Non-pigmented ciliary epithelial cell (primary cell): ENCODE measurements around the gene EEFSEC.

Experiments
- DNase-seq: peaks from one replicate; pipeline ENCODE4 v3.0.0-alpha.2; 2010; ENCODE audit warnings: low read depth

EEFSEC gene

DNA sequence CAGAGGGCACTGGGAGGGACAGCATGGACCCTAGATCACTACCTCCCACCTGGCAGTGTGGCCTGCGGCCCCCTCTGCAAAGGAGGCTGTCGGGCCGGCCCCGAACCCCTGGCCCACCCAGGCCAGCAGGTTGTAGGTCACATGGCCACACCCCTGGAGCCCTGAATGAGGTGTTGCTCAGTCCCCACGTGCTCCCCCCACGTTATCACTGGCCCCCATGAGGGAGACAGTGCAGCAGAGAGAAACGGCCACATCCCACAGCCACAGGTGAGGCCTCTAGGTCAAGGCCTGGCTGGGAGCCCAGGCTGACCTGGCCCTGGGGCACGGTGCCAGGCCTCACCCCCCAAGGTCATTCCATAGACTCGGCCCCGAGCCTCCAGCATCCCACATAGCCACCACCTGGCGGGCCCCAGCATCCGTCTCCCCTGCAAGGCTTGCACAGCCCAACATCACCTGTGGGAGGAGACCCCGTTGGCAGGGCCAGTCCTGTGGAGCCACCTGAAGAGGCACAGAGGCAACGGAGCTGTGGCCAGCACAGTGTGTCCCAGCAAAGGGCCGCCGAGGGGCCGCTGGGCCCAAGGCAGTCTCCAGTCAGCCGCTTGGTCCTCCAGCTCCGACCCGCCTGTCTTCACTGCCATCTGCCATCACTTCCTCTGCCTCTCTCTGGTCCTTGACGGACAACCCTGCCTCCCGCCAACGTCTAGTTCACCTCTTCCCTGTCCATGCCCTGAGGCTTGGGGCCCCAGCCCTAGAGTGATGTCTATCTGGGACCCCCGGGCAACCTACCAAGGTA, 260.3 kb downstream of the EEFSEC start:
- DNase-seq, result no peak

DNA sequence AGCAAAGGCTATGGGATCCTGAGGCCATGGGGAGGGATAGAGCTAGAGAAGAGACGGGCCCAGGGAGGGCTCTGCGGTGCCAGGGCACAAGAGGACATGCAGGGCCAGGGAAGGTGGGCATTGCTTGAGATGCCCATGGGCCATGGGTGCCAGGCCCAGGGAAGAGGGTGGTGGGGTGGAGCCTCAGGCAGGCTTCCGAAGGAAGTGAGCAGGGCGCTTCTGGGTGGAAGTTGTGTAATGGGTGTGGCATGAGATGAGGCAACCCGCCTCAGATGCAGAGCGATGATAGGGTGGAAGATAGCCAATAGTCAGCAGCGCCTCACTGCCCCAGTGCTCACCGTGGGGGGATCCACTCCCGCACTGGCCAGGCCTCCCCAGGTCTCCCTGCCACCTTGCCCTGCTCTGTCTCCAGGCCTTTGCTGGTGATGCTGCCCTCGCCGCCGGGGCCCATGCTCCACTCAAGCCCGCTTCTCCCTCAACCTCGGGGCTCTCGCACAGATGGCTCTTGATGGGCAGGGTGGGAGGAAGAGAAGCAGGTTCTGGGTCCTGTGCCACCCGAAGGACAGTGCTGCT, 262.0 kb downstream of the EEFSEC start:
- no peak for DNase-seq

DNA sequence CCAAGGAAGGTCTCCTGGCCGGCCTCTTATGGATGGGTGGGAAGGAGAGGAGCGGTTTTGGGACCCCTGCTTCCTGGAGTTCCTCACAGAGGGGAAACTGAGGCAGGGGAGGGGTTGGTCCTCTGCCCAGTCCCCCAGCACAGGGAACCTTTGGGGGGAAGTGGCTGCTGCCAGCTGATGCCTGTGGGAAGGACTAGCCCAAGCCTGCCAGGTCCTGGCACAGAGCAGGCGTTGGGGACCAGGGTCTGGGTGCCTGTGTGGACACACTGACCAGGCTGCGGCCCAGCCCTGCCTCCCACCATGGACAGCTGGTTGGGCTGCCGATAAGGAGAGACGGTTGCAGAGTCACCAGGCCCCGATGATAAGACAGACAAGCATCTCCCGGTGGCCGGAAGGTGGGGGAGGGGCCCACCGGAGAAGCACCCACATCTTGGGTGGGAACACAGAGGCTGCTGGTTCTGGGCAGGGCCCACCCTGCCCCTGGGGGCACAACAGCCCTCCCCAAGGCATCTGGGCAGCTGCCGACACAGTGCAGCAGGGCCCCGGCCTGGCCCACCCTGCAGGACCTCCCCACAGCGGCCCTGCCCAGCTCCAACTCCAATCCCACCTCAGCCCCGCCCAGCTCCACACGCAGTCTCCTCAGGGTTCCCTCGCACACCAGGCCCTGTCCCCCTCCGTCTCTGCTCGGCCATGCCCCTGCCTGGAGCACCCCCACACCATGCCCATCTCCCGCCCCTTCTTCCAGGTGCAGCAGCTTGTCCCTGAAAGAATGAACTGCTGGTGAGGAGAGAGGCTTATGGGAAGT, 262.7 kb downstream of the EEFSEC start:
- DNase-seq, result no peak

DNA sequence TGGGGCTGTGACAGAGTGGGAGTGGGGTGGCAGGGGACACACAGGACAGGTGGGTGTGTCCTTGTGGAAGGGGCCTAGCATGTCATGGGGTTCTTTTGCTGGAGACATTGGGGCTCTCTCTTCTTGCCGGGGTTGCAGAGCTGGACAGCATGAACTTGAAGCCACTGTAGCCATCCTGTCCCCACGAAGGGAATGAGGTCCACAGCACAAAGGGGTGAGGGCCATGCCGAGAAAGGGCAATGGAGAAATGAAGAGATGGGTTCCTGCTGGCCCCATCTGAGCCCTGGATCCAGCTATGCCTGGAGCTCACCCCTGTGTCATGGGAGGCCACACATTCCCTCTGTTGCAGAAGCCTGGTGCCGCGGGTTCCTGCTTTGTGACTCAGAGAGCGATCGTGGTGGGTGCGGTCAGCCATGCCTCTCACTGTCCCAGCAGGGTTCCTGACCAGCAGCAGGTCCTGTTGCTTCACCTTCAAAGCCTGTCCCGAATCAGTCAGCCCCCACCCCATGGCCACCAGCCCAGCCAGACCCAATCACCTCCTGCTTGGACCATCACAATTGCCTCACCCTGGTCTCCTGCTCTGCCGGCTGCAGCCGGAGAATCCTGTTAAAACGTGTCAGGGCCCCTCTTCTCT, 263.4 kb downstream of the EEFSEC start:
- DNase-seq, result peak; percentile 68

DNA sequence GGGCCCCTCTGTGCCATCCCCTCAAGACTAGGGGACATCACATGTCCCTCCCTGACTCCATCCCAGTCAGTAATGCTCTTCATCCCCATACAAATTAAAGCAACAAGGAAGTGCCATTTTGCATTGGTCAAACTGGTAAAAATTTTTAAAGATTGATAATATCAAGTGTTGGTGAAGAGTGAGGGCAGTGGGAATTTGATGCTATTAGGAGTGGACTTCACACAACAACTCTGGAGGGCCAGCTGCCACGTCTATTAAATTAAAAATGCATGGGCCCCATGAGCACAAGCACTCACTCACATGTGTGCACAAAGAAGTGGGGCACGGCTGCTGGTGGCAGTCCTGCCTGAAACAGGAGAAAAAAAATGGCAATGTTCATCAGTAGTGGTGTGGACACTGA, 265.6 kb downstream of the EEFSEC start:
- DNase-seq, result no peak

DNA sequence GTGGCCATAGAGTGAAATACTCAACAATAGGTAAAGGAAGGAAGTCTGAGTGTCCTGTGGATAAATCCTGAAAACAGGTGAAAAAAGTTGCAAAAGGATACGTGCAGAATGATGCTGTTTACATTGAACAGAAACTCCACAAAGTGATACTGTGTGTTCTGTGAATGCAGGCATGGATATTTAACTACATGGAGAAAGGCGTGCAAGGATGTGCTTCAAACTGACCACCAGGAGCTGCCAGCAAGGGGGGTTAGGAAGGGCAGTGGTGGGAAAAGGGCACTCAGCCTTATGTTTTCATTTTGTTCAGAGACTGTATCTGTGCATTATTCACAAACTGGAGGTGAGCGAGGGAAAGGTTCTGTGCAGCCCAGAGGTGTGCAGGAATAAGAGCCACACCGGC, 266.0 kb downstream of the EEFSEC start:
- no peak for DNase-seq

DNA sequence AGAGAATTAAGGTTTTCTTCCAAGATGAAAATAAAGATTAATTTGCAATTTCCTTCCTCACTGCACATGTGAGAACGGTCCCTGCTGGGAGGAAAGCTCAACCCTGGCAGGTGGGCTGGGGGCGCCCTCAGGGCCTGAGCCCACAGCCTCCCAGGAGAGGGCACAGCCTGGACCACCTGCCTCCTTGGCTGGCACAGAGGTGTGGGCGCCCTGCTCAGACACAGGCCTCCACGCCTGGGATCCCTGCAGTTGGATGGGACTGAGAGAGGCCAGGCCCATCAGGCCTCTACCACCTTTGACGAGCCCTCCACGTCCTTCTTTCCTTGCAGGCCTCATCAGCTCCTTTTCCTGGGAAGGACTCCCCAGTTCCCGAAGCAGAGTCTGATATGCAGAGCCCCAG, 267.0 kb downstream of the EEFSEC start:
- DNase-seq, result no peak

DNA sequence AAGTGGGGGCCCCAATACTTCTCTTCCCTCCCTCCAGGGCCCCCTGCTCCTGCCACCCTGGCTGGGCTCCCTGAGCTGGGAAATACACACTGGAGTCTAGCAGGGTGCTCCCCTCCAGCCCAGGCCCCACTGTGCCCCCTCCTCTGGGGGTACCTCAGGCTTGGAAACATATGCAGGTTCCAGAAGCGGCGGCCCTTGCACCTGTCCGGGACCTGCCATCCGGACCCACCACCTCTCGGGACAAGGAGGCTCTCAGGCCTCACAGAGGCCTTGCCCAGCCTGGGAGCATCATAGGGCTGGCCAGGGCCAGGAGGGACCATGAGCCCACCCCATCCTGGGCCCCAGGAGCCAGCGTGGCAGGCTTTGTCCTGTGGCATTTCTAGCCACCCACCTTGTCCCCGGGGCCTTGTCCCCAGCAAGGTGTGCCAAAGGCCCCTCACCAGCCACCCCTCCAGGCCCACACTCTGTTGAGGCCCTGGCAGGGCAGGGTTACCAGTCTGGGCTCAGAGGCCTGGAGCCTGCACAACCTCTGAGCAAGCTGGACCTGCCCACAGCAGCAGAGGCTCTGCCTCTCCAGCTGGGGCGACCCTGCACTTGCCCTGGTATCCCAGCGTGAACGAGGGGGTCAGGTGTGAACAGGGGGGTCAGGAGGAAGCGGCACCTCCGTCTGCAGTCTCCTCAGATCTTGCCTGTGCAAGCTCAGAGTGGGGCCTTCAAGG, 267.6 kb downstream of the EEFSEC start:
- DNase-seq, result no peak

DNA sequence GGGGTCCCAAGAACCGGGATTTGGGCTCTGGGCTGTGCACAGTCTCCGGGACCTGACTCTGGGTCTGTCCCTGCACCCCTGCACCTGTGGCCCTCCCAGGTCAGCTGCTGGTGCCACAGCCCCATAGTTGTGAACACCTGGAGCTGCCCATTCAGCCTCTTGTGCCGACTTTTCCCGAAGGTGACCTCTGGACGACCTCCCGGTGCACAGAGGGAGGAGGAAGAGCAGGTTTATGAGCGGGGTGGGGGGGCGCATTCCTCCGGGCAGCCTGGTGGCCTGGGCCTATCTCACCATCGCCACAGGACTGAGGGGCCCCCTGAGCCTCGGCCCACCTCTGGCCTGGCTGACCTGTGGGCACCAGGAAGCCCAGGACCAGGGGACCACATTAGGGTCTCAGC, 268.2 kb downstream of the EEFSEC start:
- DNase-seq, result no peak

DNA sequence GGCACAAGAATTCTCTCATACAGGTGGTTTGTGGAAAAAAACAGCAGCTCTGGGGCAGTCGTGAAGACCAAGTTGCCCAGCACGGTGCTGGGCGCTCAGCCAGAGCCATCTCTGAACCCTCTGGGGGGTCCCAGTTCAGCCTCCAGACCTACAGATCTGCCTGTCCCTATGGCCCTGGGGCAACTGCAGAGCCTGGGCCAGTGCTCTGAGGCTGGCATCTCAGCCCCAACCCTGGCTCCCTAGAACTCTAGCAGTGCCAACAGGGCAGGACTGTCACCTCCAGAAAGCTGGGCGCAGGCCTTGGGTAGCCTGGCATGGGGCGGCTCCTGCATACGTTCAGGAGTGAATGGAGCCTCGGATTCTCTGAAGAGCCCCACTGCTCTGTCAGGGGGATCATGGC, 268.7 kb downstream of the EEFSEC start:
- DNase-seq, result no peak

DNA sequence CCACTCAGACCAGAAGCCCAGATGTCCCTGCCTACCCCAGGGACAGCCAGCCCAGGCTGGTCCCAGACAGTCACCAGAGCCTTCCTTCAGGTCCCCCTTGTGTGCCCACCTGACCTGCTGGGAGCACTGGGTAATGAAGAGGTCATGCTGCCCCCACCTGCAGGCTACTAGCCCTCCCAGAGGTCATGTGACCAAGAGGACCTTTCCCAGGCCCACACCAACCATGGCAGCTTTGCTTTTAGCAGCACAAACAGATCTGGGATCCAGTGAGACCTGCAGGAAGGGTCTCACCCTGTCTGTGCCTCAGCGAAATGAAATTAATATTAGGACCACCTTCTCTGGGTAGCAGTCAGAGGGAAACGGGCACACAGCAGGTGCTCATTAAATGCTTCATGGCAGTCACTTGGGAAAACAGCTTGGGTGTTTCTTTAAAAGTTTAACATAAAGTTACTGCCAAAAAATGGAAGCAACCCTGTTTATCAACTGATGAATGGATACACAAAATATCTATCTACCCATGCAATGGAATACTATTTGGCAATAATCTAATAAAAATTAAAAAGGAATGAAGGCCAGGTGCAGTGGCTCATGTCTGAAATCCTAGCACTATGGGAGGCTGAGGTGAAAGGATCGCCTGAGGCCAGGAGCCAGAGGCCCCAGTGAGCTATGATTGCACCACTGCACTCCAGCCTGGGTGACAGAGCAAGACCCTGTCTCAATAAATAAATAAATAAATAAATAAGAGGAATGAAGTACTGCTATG, 269.7 kb downstream of the EEFSEC start:
- DNase-seq, result no peak

DNA sequence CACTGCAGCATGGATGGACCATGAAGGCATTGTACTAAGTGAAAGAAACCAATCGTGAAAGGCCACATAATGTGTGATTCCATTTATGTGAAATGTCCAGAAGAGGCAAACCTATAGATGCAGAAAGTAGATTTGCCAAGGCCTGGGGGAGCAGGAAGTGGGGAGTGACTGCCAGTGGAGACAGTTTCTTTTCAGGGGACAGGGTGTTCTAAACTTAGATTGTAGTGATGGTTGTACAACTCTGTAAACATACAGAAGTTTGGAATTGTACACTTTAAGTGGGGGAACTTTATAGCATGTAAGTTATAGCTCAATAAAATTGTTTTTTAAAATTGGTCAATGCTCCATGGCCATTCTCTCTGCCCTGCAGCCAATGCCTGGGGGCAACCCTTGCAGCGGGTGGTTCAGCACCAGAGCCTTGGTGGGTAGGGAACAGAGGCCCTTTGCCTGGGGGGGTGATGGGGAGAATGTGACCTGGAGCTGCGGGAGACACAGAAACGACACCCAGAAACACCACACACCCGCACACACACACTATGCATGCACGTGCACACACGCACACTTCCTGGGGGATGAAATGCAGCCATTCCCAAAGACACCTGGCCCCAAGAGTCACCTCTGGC, 270.4 kb downstream of the EEFSEC start:
- no peak for DNase-seq

DNA sequence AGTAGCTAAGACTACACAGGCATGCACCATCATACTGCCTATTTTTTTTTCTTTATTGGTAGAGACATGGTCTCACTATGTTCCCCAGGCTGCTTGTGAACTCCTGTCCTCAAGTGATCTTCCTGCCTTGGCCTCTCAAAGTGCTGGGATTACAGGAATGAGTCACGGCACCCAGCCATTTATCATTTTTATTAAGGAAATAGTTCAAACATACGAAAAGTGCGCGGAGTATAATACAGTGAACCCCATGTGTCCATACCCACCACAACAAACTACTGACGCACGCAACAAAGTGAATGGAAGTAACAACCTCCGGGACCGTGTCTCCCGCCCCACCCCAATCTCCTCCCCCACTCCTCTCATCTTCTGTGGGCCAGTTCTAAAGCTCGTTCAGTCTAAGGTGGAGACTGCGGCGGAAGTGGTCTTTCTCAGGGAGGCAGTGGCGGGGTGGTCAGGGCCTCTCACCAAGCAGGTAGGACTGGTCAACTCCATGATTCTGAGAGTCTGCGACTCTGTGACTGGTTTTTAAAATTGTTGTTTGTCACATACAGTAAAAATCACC, 271.3 kb downstream of the EEFSEC start:
- no peak for DNase-seq

DNA sequence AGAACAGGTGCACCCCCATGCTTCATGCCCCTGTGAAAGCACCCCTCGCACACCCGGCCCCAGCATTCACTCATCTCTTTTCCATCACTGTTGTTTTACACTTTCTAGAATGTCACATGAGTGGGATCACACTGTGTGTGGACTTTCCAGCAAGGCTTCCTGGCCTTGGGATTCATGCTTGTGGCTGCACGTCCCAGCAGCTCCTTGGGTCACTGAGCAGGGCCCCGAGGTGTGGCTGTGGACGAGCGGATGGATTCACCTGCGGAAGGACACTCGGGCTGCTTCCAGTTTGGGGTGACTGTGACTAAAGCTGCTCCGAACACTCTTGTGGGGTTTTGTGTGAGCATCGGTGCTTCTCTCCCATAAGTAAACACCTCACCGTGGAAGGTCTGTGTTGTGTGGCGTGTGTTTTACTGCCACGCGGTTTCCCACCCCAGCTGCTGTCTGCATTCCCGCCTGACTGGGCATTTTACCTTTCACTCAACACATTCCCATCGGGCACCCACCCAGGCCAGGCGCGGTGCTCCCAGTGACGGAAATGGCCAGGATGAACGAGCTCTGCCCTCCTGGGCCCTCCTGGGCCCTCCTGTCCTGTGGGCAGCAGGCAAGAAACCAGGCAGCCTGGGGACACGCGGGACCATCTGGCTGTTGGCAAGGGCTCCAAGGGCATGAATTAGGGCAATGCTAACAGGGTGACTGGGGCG, 272.0 kb downstream of the EEFSEC start:
- no peak for DNase-seq

DNA sequence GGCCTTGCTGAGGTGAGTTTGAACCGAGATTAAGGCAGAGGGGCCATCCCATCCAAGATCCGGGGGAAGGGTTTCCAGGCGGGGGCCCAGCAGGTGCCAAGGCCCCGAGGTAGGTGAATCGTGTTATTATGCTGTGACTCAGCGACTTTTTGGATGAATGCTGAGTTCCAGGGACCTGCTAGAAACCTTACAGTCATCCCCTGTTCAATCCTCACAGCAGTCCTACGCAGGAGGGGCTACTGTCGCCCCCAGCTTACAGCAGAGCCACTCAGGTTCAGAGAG, 272.5 kb downstream of the EEFSEC start:
- DNase-seq, result no peak

DNA sequence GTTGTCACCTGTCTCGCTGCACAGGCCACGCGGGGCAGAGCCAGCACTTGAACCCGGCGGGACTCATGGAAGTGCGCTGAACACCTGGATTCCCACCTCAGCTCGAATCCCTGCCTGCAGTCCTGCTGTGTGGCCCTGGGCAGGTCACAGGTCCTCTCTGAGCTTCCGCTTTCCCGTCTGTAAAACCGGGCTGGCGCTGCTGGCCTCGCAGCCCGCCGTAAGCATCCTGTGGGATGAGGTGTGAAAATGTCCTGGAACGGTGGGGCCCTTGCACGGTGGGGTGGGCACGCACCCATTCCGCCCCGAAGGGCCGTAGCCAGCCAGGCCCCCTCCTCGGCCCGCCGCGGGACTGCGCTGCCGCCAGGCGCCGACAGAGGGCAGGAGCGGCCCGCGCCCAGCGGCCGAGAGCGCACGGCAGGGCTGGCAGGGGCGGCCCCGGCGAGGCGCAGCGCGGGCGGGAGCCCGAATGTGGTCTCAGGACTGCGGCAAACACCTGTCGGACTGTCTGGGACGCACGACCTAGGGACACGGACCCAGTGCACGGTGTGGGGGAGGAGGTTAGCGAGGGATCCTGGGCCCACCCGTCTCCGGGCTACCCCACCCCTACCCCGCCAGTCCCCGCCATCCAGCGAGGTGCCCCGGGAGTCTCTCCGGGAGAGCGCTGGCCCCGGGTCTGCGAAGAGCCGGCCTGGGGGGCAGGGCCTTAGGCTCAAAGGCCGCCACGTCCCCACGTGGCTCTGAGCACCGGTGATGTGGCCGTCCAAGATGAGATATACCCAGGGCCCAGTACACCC, 273.0 kb downstream of the EEFSEC start:
- DNase-seq, result no peak

DNA sequence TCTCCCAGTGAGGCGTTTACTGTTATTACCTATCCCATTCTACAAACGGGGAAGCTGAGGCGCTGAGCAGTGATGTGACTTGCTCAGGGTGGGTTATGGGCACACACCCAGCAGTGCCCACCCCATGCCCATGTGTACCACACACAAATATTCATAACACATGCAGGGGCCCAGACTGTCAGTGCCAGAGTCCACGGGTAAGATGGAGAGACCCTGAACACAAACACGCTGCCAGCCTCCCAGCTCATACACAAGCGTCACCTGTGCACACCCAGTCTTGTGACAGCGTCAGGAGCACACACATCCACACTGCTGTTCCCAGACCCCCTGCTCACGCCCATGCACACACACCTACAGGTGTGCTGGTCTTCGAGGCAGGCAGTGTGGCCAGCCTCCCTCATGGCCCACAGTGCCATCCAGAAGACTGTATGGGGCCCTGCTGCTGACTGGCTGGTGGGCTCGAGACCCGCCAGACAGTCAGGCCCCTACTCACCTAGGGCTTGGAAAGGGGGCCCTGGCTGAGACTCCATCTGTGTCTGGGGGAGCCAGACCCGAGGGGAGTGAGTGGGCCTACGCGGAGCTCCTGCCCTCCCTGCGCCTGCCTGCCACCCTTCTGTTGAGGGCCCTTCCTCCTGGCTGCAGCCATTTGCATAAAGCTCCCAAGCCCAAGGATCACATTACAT, 274.0 kb downstream of the EEFSEC start:
- DNase-seq, result no peak
